ENCODE data around the gene BPTF.

- no peak for TF ChIP-seq CTCF (tag by site-specific recombination; IDR thresholded peaks at IDR 0.05)
- TF ChIP-seq TCF7L2 (IDR thresholded peaks at IDR 0.05; ENCODE audit: borderline replicate concordance, low read depth, low read length) = no peak
- no peak for TF ChIP-seq ZNF670 (tag by site-specific recombination; IDR thresholded peaks at IDR 0.05; ENCODE audit: low read depth)
Measured at GRCh38 chr17:68019336-68019674, 194.0 kb downstream of the BPTF start.
